Right lobe of liver (tissue), 4 donors: ENCODE data around the gene TGDS.

Experiments
- POLR2A ChIP-seq: fragments of 450-650 bp; IDR thresholded peaks from one replicate; pipeline ENCODE4 v1.6.1; 2017; ENCODE audit warnings: antibody characterized with exemption, mild to moderate bottlenecking
- TF ChIP-seq, protein P1 (sequence below), 4 donors: fragments of 200-600 bp in 3 of 4; fragments of 450-650 bp in 1 of 4; IDR thresholded peaks; one replicate each; pipeline versions ENCODE4 v1.5.1 to v1.8.0; 2016 to 2022; ENCODE audit warnings: antibody characterized with exemption in 4 of 4, mild to moderate bottlenecking in 2 of 4
- donor health status: DM: no; HTN: no; CAD: no.
- donor health status: DM: no; HTN: no; CAD: no.
- donor health status: DM: no; HTN: yes; CAD: no.

GRCh38 chr13:94632226-94632980 is 36.5 kb upstream of the TGDS start:
- TF ChIP-seq, protein P1, sequence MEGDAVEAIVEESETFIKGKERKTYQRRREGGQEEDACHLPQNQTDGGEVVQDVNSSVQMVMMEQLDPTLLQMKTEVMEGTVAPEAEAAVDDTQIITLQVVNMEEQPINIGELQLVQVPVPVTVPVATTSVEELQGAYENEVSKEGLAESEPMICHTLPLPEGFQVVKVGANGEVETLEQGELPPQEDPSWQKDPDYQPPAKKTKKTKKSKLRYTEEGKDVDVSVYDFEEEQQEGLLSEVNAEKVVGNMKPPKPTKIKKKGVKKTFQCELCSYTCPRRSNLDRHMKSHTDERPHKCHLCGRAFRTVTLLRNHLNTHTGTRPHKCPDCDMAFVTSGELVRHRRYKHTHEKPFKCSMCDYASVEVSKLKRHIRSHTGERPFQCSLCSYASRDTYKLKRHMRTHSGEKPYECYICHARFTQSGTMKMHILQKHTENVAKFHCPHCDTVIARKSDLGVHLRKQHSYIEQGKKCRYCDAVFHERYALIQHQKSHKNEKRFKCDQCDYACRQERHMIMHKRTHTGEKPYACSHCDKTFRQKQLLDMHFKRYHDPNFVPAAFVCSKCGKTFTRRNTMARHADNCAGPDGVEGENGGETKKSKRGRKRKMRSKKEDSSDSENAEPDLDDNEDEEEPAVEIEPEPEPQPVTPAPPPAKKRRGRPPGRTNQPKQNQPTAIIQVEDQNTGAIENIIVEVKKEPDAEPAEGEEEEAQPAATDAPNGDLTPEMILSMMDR (IDR thresholded peaks at IDR 0.05) = no peak
- TF ChIP-seq POLR2A = no peak
